ENCODE data around the gene CHIA. TPM values are rescaled to one million over a fixed set of nuclear protein-coding genes. Genes with fewer than 3 reads are reported as not detected.

CHIA gene
- total and polyA plus RNA-seq, 2 of the 13 experiments (the other 11 are each of a cell fraction or from before 2014, with no cell fraction given): not detected

GRCh38 chr1:111346089-111346885 is 55.6 kb downstream of the CHIA start (continued):
- TF ChIP-seq ZNF646 (CRISPR knock-in tag; IDR thresholded peaks at IDR 0.05): no peak
- TF ChIP-seq BRF2 (CRISPR knock-in tag; IDR thresholded peaks at IDR 0.05): no peak
- peak; percentile 61; the same call in 1 of the 2 replicates for TF ChIP-seq MEF2D (CRISPR knock-in tag; IDR thresholded peaks at IDR 0.05)
- peak; percentile 85 for TF ChIP-seq ZNF501 (CRISPR knock-in tag; IDR thresholded peaks at IDR 0.05)
- TF ChIP-seq FOXM1 (CRISPR knock-in tag; IDR thresholded peaks at IDR 0.05): no peak
- TF ChIP-seq PHF20 (CRISPR knock-in tag; IDR thresholded peaks at IDR 0.05): no peak
- no peak for TF ChIP-seq FOXK2 (IDR thresholded peaks at IDR 0.05)
- no peak for TF ChIP-seq ZBTB43 (CRISPR knock-in tag; conservative IDR thresholded peaks at IDR 0.05)
- TF ChIP-seq PATZ1 (CRISPR knock-in tag; IDR thresholded peaks at IDR 0.05): no peak
- TF ChIP-seq XRCC5 (optimal IDR thresholded peaks at IDR 0.05; ENCODE audit: low read length): peak; percentile 49
- TF ChIP-seq HHEX (CRISPR knock-in tag; IDR thresholded peaks at IDR 0.05): no peak
- no peak for TF ChIP-seq SOX13 (IDR thresholded peaks at IDR 0.05)
- no peak for TF ChIP-seq SOX13 (CRISPR knock-in tag; conservative IDR thresholded peaks at IDR 0.05 in 1 of 2, IDR thresholded peaks at IDR 0.05 in 1 of 2)
- TF ChIP-seq PPARG (CRISPR knock-in tag; conservative IDR thresholded peaks at IDR 0.05): no peak
- TF ChIP-seq RBFOX2 (IDR thresholded peaks at IDR 0.05; ENCODE audit: low read depth, low read length): peak; percentile 43; the same call in 1 of the 2 replicates
- peak; percentile 77; the same call in 1 of the 2 replicates for TF ChIP-seq KDM5B (CRISPR knock-in tag; IDR thresholded peaks at IDR 0.05; ENCODE audit: borderline replicate concordance)
- no peak for TF ChIP-seq U2AF1 (optimal IDR thresholded peaks at IDR 0.05; ENCODE audit: low read depth, low read length)
- no peak for TF ChIP-seq ATF5 (CRISPR knock-in tag; IDR thresholded peaks at IDR 0.05; ENCODE audit: low read depth)

All from HepG2 (cell line).